Trophoblast cell (in vitro differentiated cells and primary cell): ENCODE results near the gene MARCHF9.

Source experiments
- DNase-seq, 2 donors: peaks; one replicate each; pipeline ENCODE4 v3.0.0-alpha.2; 2016
- H2AFZ ChIP-seq: 2 replicates; pipeline ENCODE4 v1.6.1; 2013; ENCODE audit warnings: low read length, moderate library complexity, mild to moderate bottlenecking; ENCODE audit not compliant: insufficient read depth, poor library complexity
- H2AK5ac ChIP-seq: 2 replicates; pipeline ENCODE4 v1.6.1; 2013; ENCODE audit warnings: mild to moderate bottlenecking, low read length
- H2BK120ac ChIP-seq: 2 replicates; pipeline ENCODE4 v1.6.1; 2013; ENCODE audit warnings: low read length, mild to moderate bottlenecking, moderate library complexity; ENCODE audit not compliant: insufficient read depth, poor library complexity
- H2BK12ac ChIP-seq: 2 replicates; pipeline ENCODE4 v1.6.1; 2013; ENCODE audit warnings: mild to moderate bottlenecking, low read length, moderate library complexity
- H2BK5ac ChIP-seq: 2 replicates; pipeline ENCODE4 v1.6.1; 2013; ENCODE audit warnings: low read length, low read depth, moderate library complexity, mild to moderate bottlenecking; ENCODE audit not compliant: poor library complexity
- H3K14ac ChIP-seq: 2 replicates; pipeline ENCODE4 v1.6.1; 2013; ENCODE audit warnings: mild to moderate bottlenecking, low read length
- H3K18ac ChIP-seq: 2 replicates; pipeline ENCODE4 v1.6.1; 2013; ENCODE audit warnings: mild to moderate bottlenecking, low read length
- H3K23ac ChIP-seq: 2 replicates; pipeline ENCODE4 v1.6.1; 2013; ENCODE audit warnings: low read length
- H3K27ac ChIP-seq: 2 replicates; pipeline ENCODE4 v1.5.1; 2013; ENCODE audit warnings: low read depth, mild to moderate bottlenecking, inconsistent platforms, low read length, moderate library complexity
- H3K27me3 ChIP-seq: 2 replicates; pipeline ENCODE4 v1.6.1; 2013; ENCODE audit warnings: inconsistent platforms, mild to moderate bottlenecking, low read length, moderate library complexity; ENCODE audit not compliant: insufficient read depth
- H3K36me3 ChIP-seq, 2 experiments: 1 replicate in 1 of 2; 2 replicates in 1 of 2; pipeline ENCODE4 v1.6.1; 2013; ENCODE audit warnings: low read length in 2 of 2, mild to moderate bottlenecking in 2 of 2, moderate library complexity in 1 of 2; ENCODE audit not compliant: insufficient read depth in 2 of 2, control insufficient read depth in 1 of 2
- H3K4ac ChIP-seq: 2 replicates; pipeline ENCODE4 v1.6.1; 2013; ENCODE audit warnings: low read depth, mild to moderate bottlenecking, low read length, moderate library complexity
- H3K4me1 ChIP-seq, 2 experiments: 1 replicate in 1 of 2; 2 replicates in 1 of 2; pipeline ENCODE4 v1.6.1; 2013; ENCODE audit warnings: low read length in 2 of 2, mild to moderate bottlenecking in 2 of 2, moderate library complexity in 1 of 2; ENCODE audit not compliant: insufficient read depth in 2 of 2, control insufficient read depth in 1 of 2
- H3K4me2 ChIP-seq: 2 replicates; pipeline ENCODE4 v1.6.1; 2013; ENCODE audit warnings: inconsistent platforms, mild to moderate bottlenecking, low read length, moderate library complexity
- H3K4me3 ChIP-seq: 2 replicates; pipeline ENCODE4 v1.5.1; 2013; ENCODE audit warnings: mild to moderate bottlenecking, low read depth, low read length, inconsistent platforms
- H3K79me1 ChIP-seq: one replicate; pipeline ENCODE4 v1.6.1; 2013; ENCODE audit warnings: low read length
- H3K79me2 ChIP-seq: 2 replicates; pipeline ENCODE4 v1.6.1; 2013; ENCODE audit warnings: low read length, mild to moderate bottlenecking; ENCODE audit not compliant: control insufficient read depth, insufficient read depth, poor library complexity
- H3K9ac ChIP-seq: 2 replicates; pipeline ENCODE4 v1.6.1; 2013; ENCODE audit warnings: mild to moderate bottlenecking, low read length
- H3K9me3 ChIP-seq: 2 replicates; pipeline ENCODE4 v1.6.1; 2013; ENCODE audit warnings: low read depth, mild to moderate bottlenecking, control low read depth, inconsistent platforms, low read length; ENCODE audit not compliant: insufficient read depth
- H4K12ac ChIP-seq: 2 replicates; pipeline ENCODE4 v1.6.1; 2013; ENCODE audit warnings: low read depth, mild to moderate bottlenecking, low read length, moderate library complexity
- H4K8ac ChIP-seq: 2 replicates; pipeline ENCODE4 v1.6.1; 2013; ENCODE audit warnings: low read depth, mild to moderate bottlenecking, low read length, moderate library complexity
- H4K91ac ChIP-seq: one replicate; pipeline ENCODE4 v1.6.1; 2013; ENCODE audit warnings: low read depth, mild to moderate bottlenecking, low read length, moderate library complexity
- WGBS: extraction: QIAGEN DNeasy Blood & Tissue Kit; methylation state at CpG from one replicate; pipeline ENCODE4 v1.1.7; 2013; ENCODE audit warnings: missing lambda C conversion rate; ENCODE audit not compliant: insufficient read length, insufficient coverage; ENCODE audit errors: extremely low coverage; 5-methylcytosine and 5-hydroxymethylcytosine counted together

The MARCHF9 gene

GRCh38 chr12:57726884-57727757 lies 27.8 kb upstream of the MARCHF9 start:
- Histone ChIP-seq H3K9ac (no peak overlapping the region), H3K27ac (no peak overlapping the region), H3K4me1 (peaks cover 7 to 12% of the 10 kb centered on the region in 2 experiments), H3K79me1 (no peaks in the 10 kb centered on the region), H3K4me3 (no peak overlapping the region), H4K8ac (no peak overlapping the region), H3K4ac (no peak overlapping the region), H3K79me2 (no peaks in the 10 kb centered on the region), H3K4me2 (peak overlapping the region; percentile 60), H3K36me3 (no peaks in the 10 kb centered on the region), H2AFZ (no peak overlapping the region), H2BK5ac (no peak overlapping the region), H3K18ac (no peak overlapping the region), H3K9me3 (peaks cover 18% of the 10 kb centered on the region), H3K14ac (no peak overlapping the region), H4K91ac (no peak overlapping the region), H3K27me3 (peaks cover 26% of the 10 kb centered on the region), H2BK12ac (no peak overlapping the region), H3K23ac (no peak overlapping the region), H2AK5ac (no peak overlapping the region), H2BK120ac (no peak overlapping the region), H4K12ac (no peak overlapping the region)
- peak; percentile 23 to 63 for DNase-seq
- no CpG with 5 or more reads among the region's 76 CpGs for WGBS

- Histone ChIP-seq H3K36me3 (no peaks in the 10 kb centered on the region), H2AFZ (no peak overlapping the region), H3K4me1 (peaks cover 7 to 12% of the 10 kb centered on the region in 2 experiments), H3K4me3 (no peak overlapping the region), H3K23ac (no peak overlapping the region), H3K27me3 (peaks cover 28% of the 10 kb centered on the region), H3K4me2 (no peak overlapping the region), H4K91ac (no peak overlapping the region), H3K79me1 (no peaks in the 10 kb centered on the region), H3K27ac (no peak overlapping the region), H3K9ac (no peak overlapping the region), H3K14ac (no peak overlapping the region), H2BK5ac (no peak overlapping the region), H3K18ac (no peak overlapping the region), H4K12ac (no peak overlapping the region), H2BK12ac (no peak overlapping the region), H2AK5ac (no peak overlapping the region), H3K4ac (no peak overlapping the region), H4K8ac (no peak overlapping the region), H3K9me3 (peaks cover 18% of the 10 kb centered on the region), H2BK120ac (no peak overlapping the region), H3K79me2 (no peaks in the 10 kb centered on the region)
- DNase-seq, result peak; percentile 22 to 66
- no CpG with 5 or more reads among the region's 21 CpGs for WGBS
Measured at GRCh38 chr12:57727758-57728395, 27.0 kb upstream of the MARCHF9 start.

DNA sequence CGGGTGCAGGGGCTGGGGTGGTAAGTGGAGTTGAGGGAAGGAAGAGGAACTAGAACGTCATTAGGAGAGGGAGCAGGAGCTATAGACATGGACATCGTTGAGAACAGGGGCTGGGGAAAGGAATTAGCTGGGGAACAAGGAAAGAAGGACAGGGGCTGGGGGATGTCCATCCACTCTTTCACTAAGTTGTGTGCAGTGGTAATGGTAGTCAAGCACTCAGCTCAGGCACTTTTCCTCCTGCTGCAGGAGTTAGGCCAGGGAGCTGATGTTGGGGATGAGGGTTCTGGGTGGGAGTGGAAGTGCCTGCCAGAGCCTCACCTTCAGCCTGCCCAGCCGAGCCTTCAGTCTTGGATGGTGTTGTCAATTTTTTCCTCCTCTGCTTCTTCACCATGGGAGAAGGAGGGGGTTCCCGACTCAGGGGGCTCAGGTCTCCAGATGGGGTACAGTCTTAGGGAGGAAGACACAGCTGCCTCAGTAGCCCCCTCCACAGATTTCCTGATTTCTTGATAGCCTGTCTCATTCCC lies 25.5 kb upstream of the MARCHF9 start:
- Histone ChIP-seq H2AK5ac (no peak overlapping the region), H2BK12ac (no peak overlapping the region), H3K36me3 (no peaks in the 10 kb centered on the region), H4K91ac (no peak overlapping the region), H4K8ac (no peak overlapping the region), H3K4me3 (no peak overlapping the region), H3K18ac (no peak overlapping the region), H2AFZ (no peak overlapping the region), H3K14ac (no peak overlapping the region), H4K12ac (no peak overlapping the region), H3K79me2 (no peaks in the 10 kb centered on the region), H3K9ac (no peak overlapping the region), H3K27me3 (peaks cover 34% of the 10 kb centered on the region), H3K4ac (no peak overlapping the region), H3K27ac (no peak overlapping the region), H2BK5ac (no peak overlapping the region), H3K4me2 (no peak overlapping the region), H3K9me3 (peaks cover 15% of the 10 kb centered on the region), H3K23ac (no peak overlapping the region), H2BK120ac (no peak overlapping the region), H3K4me1 (peaks cover 7 to 12% of the 10 kb centered on the region in 2 experiments), H3K79me1 (no peaks in the 10 kb centered on the region)
- no CpG with 5 or more reads among the region's 5 CpGs for WGBS
- DNase-seq, result no peak

DNA sequence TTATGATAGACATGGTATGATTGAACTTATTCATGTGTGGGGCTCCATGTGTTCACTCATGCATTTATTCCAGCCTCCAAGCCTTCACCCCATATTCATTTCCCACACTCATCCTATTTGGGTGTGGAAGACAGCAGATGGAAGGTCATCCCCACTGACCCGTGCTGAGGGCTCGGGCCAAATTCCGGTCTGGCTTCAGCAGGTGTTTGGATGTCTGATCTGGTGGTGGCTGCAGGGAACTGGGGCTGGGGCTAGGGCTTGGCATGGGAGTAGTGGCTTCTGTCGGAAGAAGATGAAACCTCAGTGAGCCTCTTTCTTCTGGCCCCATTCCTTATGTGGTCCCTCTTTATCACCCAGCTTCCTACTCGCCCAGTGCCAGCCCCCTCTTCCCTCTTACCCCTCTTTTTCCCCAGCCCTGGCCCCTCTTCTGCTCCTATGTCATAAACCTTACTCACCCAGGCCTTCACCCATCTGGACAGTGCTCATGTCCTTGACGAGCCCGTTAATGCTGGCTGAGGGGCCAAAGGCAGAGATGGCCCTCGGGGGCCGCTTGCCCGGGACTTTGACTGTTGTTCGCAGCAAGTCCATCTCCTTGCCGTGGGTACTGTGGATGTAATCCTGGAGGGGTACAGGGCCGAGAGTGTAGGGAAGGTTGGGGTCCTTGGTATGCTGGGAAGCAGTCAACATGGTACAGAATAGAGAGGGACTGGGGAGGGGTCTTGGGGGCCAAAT lies 24.4 kb upstream of the MARCHF9 start:
- WGBS, result no CpG with 5 or more reads among the region's 13 CpGs
- Histone ChIP-seq H3K9me3 (peaks cover 15% of the 10 kb centered on the region), H3K79me2 (no peaks in the 10 kb centered on the region), H3K79me1 (no peaks in the 10 kb centered on the region), H2BK5ac (no peak overlapping the region), H3K14ac (no peak overlapping the region), H3K36me3 (no peaks in the 10 kb centered on the region), H3K4ac (no peak overlapping the region), H3K4me1 (peaks cover 7 to 12% of the 10 kb centered on the region in 2 experiments), H3K9ac (no peak overlapping the region), H3K4me2 (no peak overlapping the region), H3K23ac (no peak overlapping the region), H2AFZ (no peak overlapping the region), H3K27me3 (peaks cover 43% of the 10 kb centered on the region), H3K18ac (no peak overlapping the region), H3K4me3 (no peak overlapping the region), H2BK120ac (no peak overlapping the region), H4K8ac (no peak overlapping the region), H4K91ac (no peak overlapping the region), H2AK5ac (no peak overlapping the region), H3K27ac (no peak overlapping the region), H4K12ac (no peak overlapping the region), H2BK12ac (no peak overlapping the region)
- no peak for DNase-seq
